HEK293T (cell line): Measurements from ENCODE around the gene PPFIBP1.

Experiments
- BHLHE40 ChIP-seq: fragments of 450-650 bp; IDR thresholded peaks from 2 replicates; pipeline ENCODE4 v1.6.1; 2016; ENCODE audit warnings: mild to moderate bottlenecking, moderate library complexity, borderline replicate concordance
- CTBP1 ChIP-seq: fragments of 450-650 bp; IDR thresholded peaks from 2 replicates; pipeline ENCODE4 v1.6.1; 2016; ENCODE audit warnings: borderline replicate concordance
- ELF4 ChIP-seq: fragments of 450-650 bp; IDR thresholded peaks from 2 replicates; pipeline ENCODE4 v1.6.1; 2017; ENCODE audit warnings: antibody characterized with exemption
- FOXA1 ChIP-seq: fragments of 450-650 bp; IDR thresholded peaks from 2 replicates; pipeline ENCODE4 v1.6.1; 2016; ENCODE audit warnings: mild to moderate bottlenecking
- FOXM1 ChIP-seq: fragments of 450-650 bp; IDR thresholded peaks from 2 replicates; pipeline ENCODE4 v1.6.1; 2017; ENCODE audit warnings: mild to moderate bottlenecking, borderline replicate concordance
- HDGF ChIP-seq: fragments of 450-650 bp; IDR thresholded peaks from 2 replicates; pipeline ENCODE4 v1.6.1; 2017; ENCODE audit warnings: antibody characterized with exemption, borderline replicate concordance
- LEF1 ChIP-seq: fragments of 450-650 bp; IDR thresholded peaks from 2 replicates; pipeline ENCODE4 v1.6.1; 2017; ENCODE audit warnings: mild to moderate bottlenecking, borderline replicate concordance
- NFRKB ChIP-seq: fragments of 450-650 bp; IDR thresholded peaks from 2 replicates; pipeline ENCODE4 v1.6.1; 2016; ENCODE audit warnings: mild to moderate bottlenecking, moderate library complexity
- PKNOX1 ChIP-seq: fragments of 450-650 bp; IDR thresholded peaks from 2 replicates; pipeline ENCODE4 v1.6.1; 2016
- SP1 ChIP-seq: fragments of 450-650 bp; IDR thresholded peaks from 2 replicates; pipeline ENCODE4 v1.6.1; 2017
- SUZ12 ChIP-seq: fragments of 450-650 bp; IDR thresholded peaks from 2 replicates; pipeline ENCODE4 v1.6.1; 2016; ENCODE audit warnings: mild to moderate bottlenecking
- TARDBP ChIP-seq: fragments of 450-650 bp; IDR thresholded peaks from 2 replicates; pipeline ENCODE4 v1.6.1; 2016

- TF ChIP-seq FOXA1 (no peak), SP1 (no peak), PKNOX1 (peak; percentile 54), TARDBP (no peak), BHLHE40 (no peak), ELF4 (no peak), FOXM1 (no peak), SUZ12 (no peak), HDGF (no peak), CTBP1 (no peak), LEF1 (no peak), NFRKB (no peak)
Measured at GRCh38 chr12:27619308-27619707, 95.3 kb downstream of the PPFIBP1 start.
